Measurements from ENCODE around the gene DLG2.

The DLG2 gene

DNA sequence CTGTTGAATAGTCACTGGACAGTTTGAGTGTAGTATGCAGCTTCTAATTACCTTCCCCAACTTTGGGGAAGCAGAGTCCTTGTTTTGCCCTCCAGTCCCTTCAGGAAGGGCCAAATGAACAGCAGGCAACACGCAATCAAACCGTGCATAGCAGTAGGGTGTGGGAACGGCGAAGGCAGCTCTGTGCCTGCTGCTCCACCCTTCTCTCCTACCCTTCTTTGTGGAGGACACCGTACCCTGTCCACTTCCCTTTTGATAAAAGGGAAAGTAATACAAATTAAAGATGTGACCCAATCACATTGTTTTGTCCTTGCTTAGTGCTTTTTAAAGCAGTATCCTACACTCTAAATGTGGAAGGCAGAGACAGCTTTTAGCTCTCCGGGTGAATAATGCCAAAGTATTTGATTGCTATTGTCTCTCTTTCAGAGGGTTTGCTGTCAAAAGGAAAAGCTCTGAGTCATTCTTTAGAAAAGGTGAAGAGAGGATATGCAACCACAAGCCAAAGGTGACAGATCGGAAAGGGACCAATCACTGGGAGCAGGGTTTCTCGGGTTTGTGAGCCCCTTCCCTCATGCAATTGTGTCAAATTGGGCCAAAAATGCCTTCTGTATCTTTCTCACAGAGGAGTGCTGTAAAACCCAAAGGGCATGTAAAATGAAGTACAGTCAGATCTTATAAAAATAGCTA lies 1933.7 kb downstream of the DLG2 start:
- H3K9me2 ChIP-seq (ENCODE audit: low read depth, low read length): no peaks in the 10 kb centered on the region
- no peak overlapping the region for H3K4me2 ChIP-seq (ENCODE audit: low read length)
- no peaks in the 10 kb centered on the region for H4K20me1 ChIP-seq (ENCODE audit: insufficient read depth, low read length)
- no peaks in the 10 kb centered on the region for H3K79me2 ChIP-seq (ENCODE audit: insufficient read depth, low read length)
- H3K27me3 ChIP-seq (ENCODE audit: insufficient read depth, low read length): no peaks in the 10 kb centered on the region
- no peaks in the 10 kb centered on the region for H3K9me3 ChIP-seq (ENCODE audit: low read length)
- no peaks in the 10 kb centered on the region for H3F3A ChIP-seq (ENCODE audit: insufficient read depth, low read length)
- no peak for TF ChIP-seq EZH2 (IDR thresholded peaks at IDR 0.05; ENCODE audit: borderline replicate concordance, low read length)
- TF ChIP-seq, protein P1, sequence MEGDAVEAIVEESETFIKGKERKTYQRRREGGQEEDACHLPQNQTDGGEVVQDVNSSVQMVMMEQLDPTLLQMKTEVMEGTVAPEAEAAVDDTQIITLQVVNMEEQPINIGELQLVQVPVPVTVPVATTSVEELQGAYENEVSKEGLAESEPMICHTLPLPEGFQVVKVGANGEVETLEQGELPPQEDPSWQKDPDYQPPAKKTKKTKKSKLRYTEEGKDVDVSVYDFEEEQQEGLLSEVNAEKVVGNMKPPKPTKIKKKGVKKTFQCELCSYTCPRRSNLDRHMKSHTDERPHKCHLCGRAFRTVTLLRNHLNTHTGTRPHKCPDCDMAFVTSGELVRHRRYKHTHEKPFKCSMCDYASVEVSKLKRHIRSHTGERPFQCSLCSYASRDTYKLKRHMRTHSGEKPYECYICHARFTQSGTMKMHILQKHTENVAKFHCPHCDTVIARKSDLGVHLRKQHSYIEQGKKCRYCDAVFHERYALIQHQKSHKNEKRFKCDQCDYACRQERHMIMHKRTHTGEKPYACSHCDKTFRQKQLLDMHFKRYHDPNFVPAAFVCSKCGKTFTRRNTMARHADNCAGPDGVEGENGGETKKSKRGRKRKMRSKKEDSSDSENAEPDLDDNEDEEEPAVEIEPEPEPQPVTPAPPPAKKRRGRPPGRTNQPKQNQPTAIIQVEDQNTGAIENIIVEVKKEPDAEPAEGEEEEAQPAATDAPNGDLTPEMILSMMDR (IDR thresholded peaks at IDR 0.05; ENCODE audit: low read length): no peak
- no peak overlapping the region for H2AFZ ChIP-seq (ENCODE audit: low read length)
- no peak overlapping the region for H3K9ac ChIP-seq (ENCODE audit: low read length)
- H3K36me3 ChIP-seq (ENCODE audit: insufficient read depth, low read length): no peaks in the 10 kb centered on the region
- no peak overlapping the region for H3K27ac ChIP-seq (ENCODE audit: low read depth, low read length, poor library complexity, severe bottlenecking)
- H3K4me3 ChIP-seq (ENCODE audit: low read depth, low read length, poor library complexity, severe bottlenecking): no peak overlapping the region
- no peaks in the 10 kb centered on the region for H3K4me1 ChIP-seq (ENCODE audit: insufficient read depth, low read length, severe bottlenecking)

DNA sequence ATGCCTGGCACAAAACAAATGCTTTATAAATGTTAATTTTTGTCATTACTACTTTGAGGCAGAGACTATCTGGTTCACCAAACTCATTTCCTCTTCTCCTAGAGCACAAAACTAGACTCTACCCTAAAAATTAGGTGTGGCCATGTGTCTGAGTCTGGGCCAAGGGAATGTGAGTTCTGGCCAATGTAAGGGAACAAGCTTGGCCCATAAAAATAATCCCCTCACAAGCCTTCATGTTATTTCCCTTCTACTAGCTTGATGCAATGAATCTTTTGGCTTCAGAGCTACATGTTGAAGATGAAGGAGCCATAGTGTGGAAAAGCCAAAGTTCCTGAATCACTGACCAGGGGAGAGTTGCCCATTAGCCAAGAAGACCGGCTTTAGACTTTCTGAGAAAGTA lies 1934.5 kb downstream of the DLG2 start:
- Histone ChIP-seq H3K4me3 (ENCODE audit: low read depth, low read length, poor library complexity, severe bottlenecking) (no peak overlapping the region), H3K27me3 (ENCODE audit: insufficient read depth, low read length) (no peaks in the 10 kb centered on the region), H2AFZ (ENCODE audit: low read length) (no peak overlapping the region), H3K9ac (ENCODE audit: low read length) (no peak overlapping the region), H3K4me1 (ENCODE audit: insufficient read depth, low read length, severe bottlenecking) (peaks cover 7% of the 10 kb centered on the region), H3F3A (ENCODE audit: insufficient read depth, low read length) (no peaks in the 10 kb centered on the region), H3K36me3 (ENCODE audit: insufficient read depth, low read length) (no peaks in the 10 kb centered on the region), H3K9me2 (ENCODE audit: low read depth, low read length) (no peaks in the 10 kb centered on the region), H4K20me1 (ENCODE audit: insufficient read depth, low read length) (no peaks in the 10 kb centered on the region), H3K27ac (ENCODE audit: low read depth, low read length, poor library complexity, severe bottlenecking) (no peak overlapping the region), H3K79me2 (ENCODE audit: insufficient read depth, low read length) (no peaks in the 10 kb centered on the region), H3K9me3 (ENCODE audit: low read length) (no peaks in the 10 kb centered on the region), H3K4me2 (ENCODE audit: low read length) (no peak overlapping the region)
- TF ChIP-seq EZH2 (IDR thresholded peaks at IDR 0.05; ENCODE audit: borderline replicate concordance, low read length): no peak
- TF ChIP-seq, protein P1 (IDR thresholded peaks at IDR 0.05; ENCODE audit: low read length): no peak

DNA sequence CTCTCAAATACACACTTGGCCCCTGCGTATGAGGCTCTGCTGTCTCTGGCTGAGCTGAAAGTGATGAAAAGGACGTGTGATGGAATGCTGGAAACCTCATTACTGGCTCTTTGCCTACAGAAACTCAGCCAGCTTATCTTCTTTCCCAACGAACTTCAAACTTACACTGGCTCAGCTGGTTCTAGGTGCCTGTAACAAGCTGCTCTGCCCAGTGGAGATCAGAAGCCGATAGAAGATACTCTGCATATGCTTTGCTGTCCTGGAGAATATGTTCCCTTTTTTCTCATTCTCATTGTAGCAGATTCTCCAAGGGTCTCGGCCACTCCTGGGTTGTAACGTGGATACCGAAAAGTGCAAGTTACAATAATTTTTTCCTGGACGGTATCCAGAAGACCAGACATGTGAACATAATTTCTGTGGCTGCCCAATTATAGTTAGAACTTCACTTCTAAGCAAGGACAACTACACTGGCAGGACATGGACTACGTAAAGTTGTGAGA lies 1935.6 kb downstream of the DLG2 start:
- Histone ChIP-seq H3K4me3 (ENCODE audit: low read depth, low read length, poor library complexity, severe bottlenecking) (no peak overlapping the region), H2AFZ (ENCODE audit: low read length) (no peak overlapping the region), H3K4me2 (ENCODE audit: low read length) (no peak overlapping the region), H3K9me2 (ENCODE audit: low read depth, low read length) (no peaks in the 10 kb centered on the region), H3K27me3 (ENCODE audit: insufficient read depth, low read length) (no peaks in the 10 kb centered on the region), H3K79me2 (ENCODE audit: insufficient read depth, low read length) (no peaks in the 10 kb centered on the region), H3K9me3 (ENCODE audit: low read length) (no peaks in the 10 kb centered on the region), H3K9ac (ENCODE audit: low read length) (no peak overlapping the region), H3F3A (ENCODE audit: insufficient read depth, low read length) (no peaks in the 10 kb centered on the region), H3K27ac (ENCODE audit: low read depth, low read length, poor library complexity, severe bottlenecking) (no peak overlapping the region), H3K4me1 (ENCODE audit: insufficient read depth, low read length, severe bottlenecking) (peaks cover 10% of the 10 kb centered on the region), H4K20me1 (ENCODE audit: insufficient read depth, low read length) (no peaks in the 10 kb centered on the region), H3K36me3 (ENCODE audit: insufficient read depth, low read length) (no peaks in the 10 kb centered on the region)
- TF ChIP-seq EZH2 (IDR thresholded peaks at IDR 0.05; ENCODE audit: borderline replicate concordance, low read length): no peak
- TF ChIP-seq, protein P1 (IDR thresholded peaks at IDR 0.05; ENCODE audit: low read length): no peak

Measured in OCI-LY1 (cell line).